ENCODE data around the gene RBPMS2. TPM values are rescaled to one million over a fixed set of nuclear protein-coding genes. Genes with fewer than 3 reads are reported as not detected.
A peak's percentile ranks its signal among the peaks of the same experiment; 100 is the strongest.

Gene RBPMS2
- total RNA-seq, 1 experiment from 2014 or later: 181 TPM

- H2BK5ac ChIP-seq (ENCODE audit: insufficient read length, low read length): no peak overlapping the region
- H4K5ac ChIP-seq (ENCODE audit: insufficient read length, low read depth, low read length): no peak overlapping the region
- Mint-ChIP-seq H3K27me3 (ENCODE audit: low read depth) (no peaks in the 10 kb centered on the region; the same call in 1 of the 2 replicates), H3K9me3 (no peaks in the 10 kb centered on the region), H3K36me3 (ENCODE audit: insufficient read depth in 1 of 3, low read depth in 3 of 3) (peaks cover 54 to 81% (median 62%) of the 10 kb centered on the region in 3 experiments), H3K4me3 (no peak overlapping the region), H3K4me1 (peaks cover 0 to 7% of the 10 kb centered on the region in 2 experiments; a peak in 2 of 4 replicates), H3K27ac (peak overlapping the region in 1 of 3 experiments; percentile 53; a peak in 1 of 7 replicates)
- H3K79me2 ChIP-seq (ENCODE audit: insufficient read depth, low read length): no peaks in the 10 kb centered on the region
- H3K23me2 ChIP-seq (ENCODE audit: insufficient read length, low read depth, low read length, poor library complexity, severe bottlenecking): no peaks in the 10 kb centered on the region
- H3K14ac ChIP-seq (ENCODE audit: insufficient read depth, low read length): no peak overlapping the region
- H3K4me1 ChIP-seq (ENCODE audit: insufficient read depth, low read length): no peaks in the 10 kb centered on the region
- H3K27ac ChIP-seq (ENCODE audit: insufficient read length, low read depth, low read length): no peak overlapping the region
- peaks cover 5% of the 10 kb centered on the region for H3K79me1 ChIP-seq (ENCODE audit: insufficient read depth, low read depth, low read length, poor library complexity, severe bottlenecking)
- H2BK20ac ChIP-seq (ENCODE audit: low read depth, low read length, poor library complexity, severe bottlenecking): no peak overlapping the region
- no peak overlapping the region for H3K23ac ChIP-seq (ENCODE audit: insufficient read length, low read depth, low read length)
- H4K8ac ChIP-seq (replicated peaks; ENCODE audit: insufficient read length, low read depth, low read length): no peak overlapping the region
- no peak overlapping the region for H2AK5ac ChIP-seq (ENCODE audit: insufficient read length, low read length)
- H4K91ac ChIP-seq (ENCODE audit: insufficient read length, low read depth, low read length): no peak overlapping the region
- H3K27me3 ChIP-seq (ENCODE audit: insufficient read depth, low read length): no peaks in the 10 kb centered on the region
- no peak for DNase-seq
- no peak overlapping the region for H3K18ac ChIP-seq (ENCODE audit: insufficient read length, low read depth, low read length)
- no peak overlapping the region for H2AFZ ChIP-seq (ENCODE audit: low read length)
- no peak overlapping the region for H2BK120ac ChIP-seq (ENCODE audit: low read depth, low read length, poor library complexity, severe bottlenecking)
- no CpG with 5 or more reads among the region's 7 CpGs for WGBS (ENCODE audit: extremely low coverage, insufficient read length, low lambda C conversion rate)
- H3K4me2 ChIP-seq (ENCODE audit: insufficient read depth, insufficient read length, low read length): no peak overlapping the region
- no peak overlapping the region for H2BK15ac ChIP-seq (ENCODE audit: low read depth, low read length)
- H4K20me1 ChIP-seq (ENCODE audit: control insufficient read depth, insufficient read depth, insufficient read length): no peaks in the 10 kb centered on the region
- no peaks in the 10 kb centered on the region for H3K9me3 ChIP-seq (ENCODE audit: control insufficient read depth, low read depth, low read length)
- H3T11ph ChIP-seq (ENCODE audit: low read length): no peak overlapping the region
- H2BK12ac ChIP-seq (ENCODE audit: insufficient read length, low read depth, low read length): no peak overlapping the region
- no peak overlapping the region for H3K9ac ChIP-seq (ENCODE audit: extremely low read depth, insufficient read length, low read length)
- TF ChIP-seq CTCF (conservative IDR thresholded peaks at IDR 0.05): no peak
- no peak overlapping the region for H3K4ac ChIP-seq (ENCODE audit: low read depth, low read length)
- no peak overlapping the region for H3K56ac ChIP-seq (ENCODE audit: insufficient read length, low read depth, low read length)
These were observed 58.3 kb downstream of the RBPMS2 start for GRCh38 chr15:64717130-64717529.
